WTC11 (cell line): ENCODE results near the gene KLHL5. TPM values are rescaled to one million over a fixed set of nuclear protein-coding genes. Genes with fewer than 3 reads are reported as not detected.

Experiments
- ATAC-seq: fragments of 200-7000 bp; cut with Tn5 transposase; 2 replicates; pipeline ENCODE4 v1.10.0; 2021; ENCODE audit warnings: mild to moderate bottlenecking, moderate library complexity
- CTCF ChIA-PET: fragments of 300-600 bp; sonication (Branson Sonifier 250); formaldehyde crosslinking; loops from one replicate; lab custom pipeline; 2021; ENCODE audit warnings: antibody characterized with exemption; lab: Charles Lee
- POLR2A ChIA-PET: fragments of 350-600 bp; sonication (Branson Sonifier 250); formaldehyde crosslinking; loops from one replicate; lab custom pipeline; 2021; ENCODE audit warnings: antibody characterized with exemption; lab: Charles Lee
- DNase-seq: peaks from one replicate; pipeline ENCODE4 v3.0.0; 2021; ENCODE audit warnings: low spot score
- H3K27ac Mint-ChIP-seq: 2 replicates; pipeline ENCODE4 v1.8.0; 2021; ENCODE audit warnings: mixed read lengths
- H3K27me3 Mint-ChIP-seq: 2 replicates; pipeline ENCODE4 v1.8.0; 2021; ENCODE audit warnings: low read depth, mild to moderate bottlenecking, moderate library complexity, mixed read lengths
- H3K36me3 Mint-ChIP-seq: 2 replicates; pipeline ENCODE4 v1.8.0; 2021; ENCODE audit warnings: mixed read lengths
- H3K4me1 Mint-ChIP-seq: 2 replicates; pipeline ENCODE4 v1.8.0; 2022; ENCODE audit warnings: mixed read lengths
- H3K4me3 Mint-ChIP-seq: 2 replicates; pipeline ENCODE4 v1.8.0; 2021; ENCODE audit warnings: mild to moderate bottlenecking, moderate library complexity, mixed read lengths
- H3K9me3 Mint-ChIP-seq: 2 replicates; pipeline ENCODE4 v1.8.0; 2021; ENCODE audit warnings: mixed read lengths
- CBFB ChIP-seq: sonication (generic); formaldehyde crosslinking; IDR thresholded peaks from 2 replicates; pipeline ENCODE4 v1.8.1; 2022; ENCODE audit warnings: mild to moderate bottlenecking, low read depth, missing genetic modification reagents
- E2F5 ChIP-seq: sonication (generic); formaldehyde crosslinking; IDR thresholded peaks from 2 replicates; pipeline ENCODE4 v1.8.1; 2022; ENCODE audit warnings: mild to moderate bottlenecking, moderate library complexity, missing genetic modification reagents
- FOXJ3 ChIP-seq: sonication (generic); formaldehyde crosslinking; IDR thresholded peaks from 2 replicates; pipeline ENCODE4 v1.9.0; 2021; ENCODE audit warnings: missing genetic modification reagents, mild to moderate bottlenecking, borderline replicate concordance
- MLX ChIP-seq: sonication (generic); formaldehyde crosslinking; IDR thresholded peaks from 2 replicates; pipeline ENCODE4 v1.8.1; 2023; ENCODE audit warnings: mild to moderate bottlenecking, missing genetic modification reagents, moderate library complexity
- NFATC4 ChIP-seq: fragments of 250-450 bp; sonication (Bioruptor Pico); IDR thresholded peaks from 2 replicates; pipeline ENCODE4 v1.9.0; 2021; ENCODE audit warnings: mild to moderate bottlenecking
- RELA ChIP-seq: sonication (generic); formaldehyde crosslinking; IDR thresholded peaks from 2 replicates; pipeline ENCODE4 v1.8.1; 2022; ENCODE audit warnings: missing genetic modification reagents, mild to moderate bottlenecking, borderline replicate concordance
- USF1 ChIP-seq: sonication (generic); formaldehyde crosslinking; IDR thresholded peaks from 2 replicates; pipeline ENCODE4 v1.8.0; 2022; ENCODE audit warnings: mild to moderate bottlenecking, missing genetic modification reagents
- ZBTB21 ChIP-seq: sonication (generic); formaldehyde crosslinking; IDR thresholded peaks from 2 replicates; pipeline ENCODE4 v1.8.1; 2023; ENCODE audit warnings: mild to moderate bottlenecking, missing genetic modification reagents, borderline replicate concordance
- ZNF121 ChIP-seq: sonication (generic); formaldehyde crosslinking; IDR thresholded peaks from 2 replicates; pipeline ENCODE4 v1.8.0; 2023; ENCODE audit warnings: missing genetic modification reagents
- ZNF263 ChIP-seq: sonication (generic); formaldehyde crosslinking; IDR thresholded peaks from 2 replicates; pipeline ENCODE4 v1.8.1; 2022; ENCODE audit warnings: low read depth, mild to moderate bottlenecking, moderate library complexity, missing genetic modification reagents
- ZNF671 ChIP-seq: fragments of 250-450 bp; sonication (Bioruptor Pico); IDR thresholded peaks from 2 replicates; pipeline ENCODE4 v1.8.0; 2021; ENCODE audit warnings: mild to moderate bottlenecking
- total RNA-seq: library from RNA; stranded (reverse); gene quantifications from 3 replicates; pipeline ENCODE4 v1.2.3, GENCODE V29; 2021
- TF ChIP-seq, protein P1 (sequence below): sonication (generic); formaldehyde crosslinking; IDR thresholded peaks from 2 replicates; pipeline ENCODE4 v1.8.1; 2022; ENCODE audit warnings: low read depth, mild to moderate bottlenecking, moderate library complexity, missing genetic modification reagents, borderline replicate concordance
- TF ChIP-seq, protein P2 (sequence below): sonication (generic); formaldehyde crosslinking; IDR thresholded peaks from 2 replicates; pipeline ENCODE4 v1.8.0; 2022; ENCODE audit warnings: mild to moderate bottlenecking, missing genetic modification reagents
- TF ChIP-seq, protein P3 (sequence below): sonication (generic); formaldehyde crosslinking; IDR thresholded peaks from 2 replicates; pipeline ENCODE4 v1.8.0; 2022; ENCODE audit warnings: missing genetic modification reagents
- TF ChIP-seq, protein P4 (sequence below): sonication (generic); formaldehyde crosslinking; IDR thresholded peaks from 2 replicates; pipeline ENCODE4 v1.8.1; 2022; ENCODE audit warnings: low read depth, missing genetic modification reagents, borderline replicate concordance
- TF ChIP-seq, protein P5 (sequence below): fragments of 250-450 bp; sonication (Bioruptor Pico); conservative IDR thresholded peaks from 2 replicates; pipeline ENCODE4 v1.9.0; 2021; ENCODE audit warnings: mild to moderate bottlenecking
- TF ChIP-seq, protein P6 (sequence below): sonication (generic); formaldehyde crosslinking; IDR thresholded peaks from 2 replicates; pipeline ENCODE4 v1.8.1; 2023; ENCODE audit warnings: mild to moderate bottlenecking, moderate library complexity, missing genetic modification reagents

KLHL5 gene
- total RNA-seq, 1 experiment from 2014 or later: 21.1 TPM

DNA sequence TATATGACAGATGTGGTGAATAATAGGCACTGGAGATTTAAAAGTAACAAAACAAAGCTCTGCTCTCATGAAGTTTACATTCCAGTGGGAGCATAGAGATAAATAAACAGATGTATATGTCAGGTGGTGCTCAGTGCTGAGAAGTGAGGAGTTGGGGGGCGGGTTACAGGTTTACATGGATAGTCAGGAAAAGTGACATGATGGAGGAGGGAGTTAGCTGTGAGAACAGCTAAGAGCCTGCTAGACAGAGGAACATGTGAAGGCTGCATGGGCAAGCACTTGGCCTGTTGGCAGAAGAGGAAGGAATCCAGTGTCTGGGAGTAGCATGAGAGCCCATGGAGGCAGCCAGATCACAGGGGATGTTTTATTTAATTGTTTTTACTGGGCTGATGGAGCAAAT, 19.7 kb upstream of the KLHL5 start (continued):
- TF ChIP-seq, protein P1, sequence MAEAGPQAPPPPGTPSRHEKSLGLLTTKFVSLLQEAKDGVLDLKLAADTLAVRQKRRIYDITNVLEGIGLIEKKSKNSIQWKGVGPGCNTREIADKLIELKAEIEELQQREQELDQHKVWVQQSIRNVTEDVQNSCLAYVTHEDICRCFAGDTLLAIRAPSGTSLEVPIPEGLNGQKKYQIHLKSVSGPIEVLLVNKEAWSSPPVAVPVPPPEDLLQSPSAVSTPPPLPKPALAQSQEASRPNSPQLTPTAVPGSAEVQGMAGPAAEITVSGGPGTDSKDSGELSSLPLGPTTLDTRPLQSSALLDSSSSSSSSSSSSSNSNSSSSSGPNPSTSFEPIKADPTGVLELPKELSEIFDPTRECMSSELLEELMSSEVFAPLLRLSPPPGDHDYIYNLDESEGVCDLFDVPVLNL (CRISPR knock-in tag): no peak
- no peak for TF ChIP-seq ZNF671 (CRISPR knock-in tag)
- no peak for TF ChIP-seq NFATC4 (CRISPR knock-in tag)
- no peak for TF ChIP-seq MLX (CRISPR knock-in tag)
- no peak for TF ChIP-seq E2F5 (CRISPR knock-in tag)
- TF ChIP-seq ZNF263 (CRISPR knock-in tag): no peak

- H3K36me3 Mint-ChIP-seq: no peaks in the 10 kb centered on the region
- peaks cover 23% of the 10 kb centered on the region for H3K4me1 Mint-ChIP-seq
- POLR2A ChIA-PET: no interaction called here
- CTCF ChIA-PET: interaction anchor here (1.0 to 1.6 kb wide), 5 partner anchors 49 to 284 kb away, joined by 3 to 6 read pairs (median 3); partner anchors contain the start of gene WDR19
- ATAC-seq (no peak), DNase-seq (no peak)
- H3K27ac Mint-ChIP-seq: peak overlapping the region; percentile 91
- H3K27me3 Mint-ChIP-seq: no peaks in the 10 kb centered on the region
- no peaks in the 10 kb centered on the region for H3K9me3 Mint-ChIP-seq
- H3K4me3 Mint-ChIP-seq: peak overlapping the region; percentile 77
- TF ChIP-seq, protein P2, sequence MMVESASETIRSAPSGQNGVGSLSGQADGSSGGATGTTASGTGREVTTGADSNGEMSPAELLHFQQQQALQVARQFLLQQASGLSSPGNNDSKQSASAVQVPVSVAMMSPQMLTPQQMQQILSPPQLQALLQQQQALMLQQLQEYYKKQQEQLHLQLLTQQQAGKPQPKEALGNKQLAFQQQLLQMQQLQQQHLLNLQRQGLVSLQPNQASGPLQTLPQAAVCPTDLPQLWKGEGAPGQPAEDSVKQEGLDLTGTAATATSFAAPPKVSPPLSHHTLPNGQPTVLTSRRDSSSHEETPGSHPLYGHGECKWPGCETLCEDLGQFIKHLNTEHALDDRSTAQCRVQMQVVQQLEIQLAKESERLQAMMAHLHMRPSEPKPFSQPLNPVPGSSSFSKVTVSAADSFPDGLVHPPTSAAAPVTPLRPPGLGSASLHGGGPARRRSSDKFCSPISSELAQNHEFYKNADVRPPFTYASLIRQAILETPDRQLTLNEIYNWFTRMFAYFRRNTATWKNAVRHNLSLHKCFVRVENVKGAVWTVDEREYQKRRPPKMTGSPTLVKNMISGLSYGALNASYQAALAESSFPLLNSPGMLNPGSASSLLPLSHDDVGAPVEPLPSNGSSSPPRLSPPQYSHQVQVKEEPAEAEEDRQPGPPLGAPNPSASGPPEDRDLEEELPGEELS (CRISPR knock-in tag): no peak
- TF ChIP-seq, protein P3, sequence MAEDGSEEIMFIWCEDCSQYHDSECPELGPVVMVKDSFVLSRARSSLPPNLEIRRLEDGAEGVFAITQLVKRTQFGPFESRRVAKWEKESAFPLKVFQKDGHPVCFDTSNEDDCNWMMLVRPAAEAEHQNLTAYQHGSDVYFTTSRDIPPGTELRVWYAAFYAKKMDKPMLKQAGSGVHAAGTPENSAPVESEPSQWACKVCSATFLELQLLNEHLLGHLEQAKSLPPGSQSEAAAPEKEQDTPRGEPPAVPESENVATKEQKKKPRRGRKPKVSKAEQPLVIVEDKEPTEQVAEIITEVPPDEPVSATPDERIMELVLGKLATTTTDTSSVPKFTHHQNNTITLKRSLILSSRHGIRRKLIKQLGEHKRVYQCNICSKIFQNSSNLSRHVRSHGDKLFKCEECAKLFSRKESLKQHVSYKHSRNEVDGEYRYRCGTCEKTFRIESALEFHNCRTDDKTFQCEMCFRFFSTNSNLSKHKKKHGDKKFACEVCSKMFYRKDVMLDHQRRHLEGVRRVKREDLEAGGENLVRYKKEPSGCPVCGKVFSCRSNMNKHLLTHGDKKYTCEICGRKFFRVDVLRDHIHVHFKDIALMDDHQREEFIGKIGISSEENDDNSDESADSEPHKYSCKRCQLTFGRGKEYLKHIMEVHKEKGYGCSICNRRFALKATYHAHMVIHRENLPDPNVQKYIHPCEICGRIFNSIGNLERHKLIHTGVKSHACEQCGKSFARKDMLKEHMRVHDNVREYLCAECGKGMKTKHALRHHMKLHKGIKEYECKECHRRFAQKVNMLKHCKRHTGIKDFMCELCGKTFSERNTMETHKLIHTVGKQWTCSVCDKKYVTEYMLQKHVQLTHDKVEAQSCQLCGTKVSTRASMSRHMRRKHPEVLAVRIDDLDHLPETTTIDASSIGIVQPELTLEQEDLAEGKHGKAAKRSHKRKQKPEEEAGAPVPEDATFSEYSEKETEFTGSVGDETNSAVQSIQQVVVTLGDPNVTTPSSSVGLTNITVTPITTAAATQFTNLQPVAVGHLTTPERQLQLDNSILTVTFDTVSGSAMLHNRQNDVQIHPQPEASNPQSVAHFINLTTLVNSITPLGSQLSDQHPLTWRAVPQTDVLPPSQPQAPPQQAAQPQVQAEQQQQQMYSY: no peak
- TF ChIP-seq ZNF121 (CRISPR knock-in tag) (no peak), MLX (CRISPR knock-in tag) (no peak), RELA (CRISPR knock-in tag) (no peak), CBFB (CRISPR knock-in tag) (no peak), ZBTB21 (no peak), FOXJ3 (no peak), USF1 (CRISPR knock-in tag) (no peak)
- TF ChIP-seq, protein P4, sequence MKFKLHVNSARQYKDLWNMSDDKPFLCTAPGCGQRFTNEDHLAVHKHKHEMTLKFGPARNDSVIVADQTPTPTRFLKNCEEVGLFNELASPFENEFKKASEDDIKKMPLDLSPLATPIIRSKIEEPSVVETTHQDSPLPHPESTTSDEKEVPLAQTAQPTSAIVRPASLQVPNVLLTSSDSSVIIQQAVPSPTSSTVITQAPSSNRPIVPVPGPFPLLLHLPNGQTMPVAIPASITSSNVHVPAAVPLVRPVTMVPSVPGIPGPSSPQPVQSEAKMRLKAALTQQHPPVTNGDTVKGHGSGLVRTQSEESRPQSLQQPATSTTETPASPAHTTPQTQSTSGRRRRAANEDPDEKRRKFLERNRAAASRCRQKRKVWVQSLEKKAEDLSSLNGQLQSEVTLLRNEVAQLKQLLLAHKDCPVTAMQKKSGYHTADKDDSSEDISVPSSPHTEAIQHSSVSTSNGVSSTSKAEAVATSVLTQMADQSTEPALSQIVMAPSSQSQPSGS (CRISPR knock-in tag): no peak
- TF ChIP-seq, protein P5, sequence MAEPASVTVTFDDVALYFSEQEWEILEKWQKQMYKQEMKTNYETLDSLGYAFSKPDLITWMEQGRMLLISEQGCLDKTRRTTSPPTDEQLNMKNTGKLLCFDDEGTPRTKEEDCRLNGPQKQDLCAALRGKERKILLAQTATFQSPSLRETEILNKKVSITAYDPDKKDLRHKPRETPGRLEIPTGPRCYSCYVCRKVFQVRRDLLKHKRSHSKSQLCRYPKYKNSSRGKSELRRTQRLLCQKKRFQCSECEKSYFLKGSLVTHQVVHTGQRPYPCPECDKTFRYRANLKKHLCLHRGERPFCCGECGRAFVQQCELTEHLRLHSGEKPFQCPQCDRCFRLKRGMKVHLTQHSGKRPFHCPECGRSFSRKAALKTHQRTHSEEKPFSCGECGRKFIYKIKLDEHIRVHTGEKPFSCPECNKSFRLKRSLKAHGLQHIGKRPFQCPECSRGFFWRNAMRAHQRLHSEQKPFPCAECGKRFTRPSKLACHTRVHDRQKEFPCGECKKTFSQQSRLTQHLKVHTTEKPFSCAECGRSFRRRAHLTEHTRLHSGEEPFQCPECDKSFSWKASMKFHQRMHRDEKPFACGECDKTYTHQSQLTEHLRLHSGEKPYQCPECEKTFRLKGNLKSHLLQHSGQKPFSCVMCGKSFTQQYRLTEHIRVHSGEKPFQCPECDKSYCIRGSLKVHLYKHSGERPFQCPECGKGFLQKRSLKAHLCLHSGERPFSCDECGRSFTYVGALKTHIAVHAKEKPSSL (CRISPR knock-in tag): no peak
- TF ChIP-seq, protein P6, sequence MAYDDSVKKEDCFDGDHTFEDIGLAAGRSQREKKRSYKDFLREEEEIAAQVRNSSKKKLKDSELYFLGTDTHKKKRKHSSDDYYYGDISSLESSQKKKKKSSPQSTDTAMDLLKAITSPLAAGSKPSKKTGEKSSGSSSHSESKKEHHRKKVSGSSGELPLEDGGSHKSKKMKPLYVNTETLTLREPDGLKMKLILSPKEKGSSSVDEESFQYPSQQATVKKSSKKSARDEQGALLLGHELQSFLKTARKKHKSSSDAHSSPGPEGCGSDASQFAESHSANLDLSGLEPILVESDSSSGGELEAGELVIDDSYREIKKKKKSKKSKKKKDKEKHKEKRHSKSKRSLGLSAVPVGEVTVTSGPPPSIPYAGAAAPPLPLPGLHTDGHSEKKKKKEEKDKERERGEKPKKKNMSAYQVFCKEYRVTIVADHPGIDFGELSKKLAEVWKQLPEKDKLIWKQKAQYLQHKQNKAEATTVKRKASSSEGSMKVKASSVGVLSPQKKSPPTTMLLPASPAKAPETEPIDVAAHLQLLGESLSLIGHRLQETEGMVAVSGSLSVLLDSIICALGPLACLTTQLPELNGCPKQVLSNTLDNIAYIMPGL (CRISPR knock-in tag): no peak
These were observed 18.8 kb upstream of the KLHL5 start for GRCh38 chr4:39043058-39043860.
